ENCODE measurements around the gene BEST3.

The BEST3 gene

DNA sequence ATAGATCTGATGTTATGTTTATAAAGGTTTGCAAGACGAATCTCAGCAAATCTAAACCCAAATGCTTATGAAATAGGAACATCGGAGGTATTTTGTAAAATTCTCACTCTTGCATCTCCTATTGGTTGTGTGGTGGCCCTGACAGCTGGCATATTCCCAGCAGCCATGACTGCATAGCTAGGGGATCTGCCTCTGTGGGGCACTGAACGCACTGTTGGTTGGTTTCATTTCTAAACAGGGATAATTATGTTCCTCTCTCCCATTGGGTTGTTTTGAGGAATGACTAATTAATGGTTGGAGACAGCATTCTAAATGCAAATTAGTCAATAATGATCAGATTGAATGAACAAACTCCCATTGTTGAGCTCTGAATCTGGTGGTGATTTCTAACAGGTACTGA lies 2.7 kb upstream of the BEST3 start:
- ATAC-seq, result no peak
- H3K27ac Mint-ChIP-seq, result no peak overlapping the region

DNA sequence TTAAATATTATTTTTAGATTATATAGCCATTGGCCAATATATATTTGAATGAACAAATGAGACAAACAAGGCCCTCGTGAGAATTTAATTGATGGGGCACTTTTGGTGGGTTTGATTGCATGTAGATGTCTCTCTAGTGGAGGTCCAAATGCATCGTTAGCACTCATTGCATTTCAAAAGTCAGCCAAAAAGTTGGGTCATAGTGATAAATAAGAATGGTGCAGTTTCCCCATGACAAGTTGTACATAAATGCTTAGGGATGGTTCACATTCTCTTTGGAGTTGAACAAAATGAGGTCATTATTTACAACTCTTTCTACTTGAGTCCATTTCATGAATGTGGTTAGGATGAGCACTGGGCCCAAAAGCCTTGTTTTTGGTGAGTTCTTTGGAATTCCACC lies 1.0 kb downstream of the BEST3 start:
- Mint-ChIP-seq H3K9me3 (no peaks in the 10 kb centered on the region), H3K4me3 (no peak overlapping the region), H3K4me1 (no peaks in the 10 kb centered on the region), H3K27me3 (peaks cover 14% of the 10 kb centered on the region), H3K27ac (no peak overlapping the region)
- DNase-seq (no peak), ATAC-seq (no peak)

More for the DNA sequence above, 2.7 kb upstream of the BEST3 start:
- H3K4me3 Mint-ChIP-seq, result no peak overlapping the region
- H3K4me1 Mint-ChIP-seq, result no peaks in the 10 kb centered on the region
- H3K27me3 Mint-ChIP-seq, result peaks cover 22% of the 10 kb centered on the region
- DNase-seq, result no peak
- no peaks in the 10 kb centered on the region for H3K9me3 Mint-ChIP-seq

DNA sequence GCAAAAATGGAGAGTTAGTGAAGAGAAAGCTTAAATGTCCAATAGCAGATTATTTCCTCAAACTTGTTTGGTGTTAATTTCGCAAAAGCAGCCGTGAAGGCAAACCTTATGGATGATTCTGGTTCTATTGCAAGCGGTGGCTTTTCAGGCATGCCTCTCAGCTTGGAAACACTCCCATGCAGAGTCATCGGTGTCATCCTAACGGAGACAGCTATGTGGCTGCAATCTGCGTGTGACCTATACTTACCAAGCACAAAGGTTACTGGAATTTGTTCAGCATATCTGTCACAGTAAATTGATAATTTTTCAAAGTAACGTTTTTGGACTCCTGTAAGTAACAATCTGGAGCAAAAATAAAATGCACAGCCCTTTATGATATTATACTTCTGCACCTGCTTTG lies 5.0 kb downstream of the BEST3 start:
- Mint-ChIP-seq H3K27ac (no peak overlapping the region), H3K4me1 (peaks cover 4% of the 10 kb centered on the region), H3K9me3 (no peaks in the 10 kb centered on the region), H3K27me3 (peaks cover 16% of the 10 kb centered on the region), H3K4me3 (no peak overlapping the region)
- ATAC-seq (no peak), DNase-seq (no peak)

DNA sequence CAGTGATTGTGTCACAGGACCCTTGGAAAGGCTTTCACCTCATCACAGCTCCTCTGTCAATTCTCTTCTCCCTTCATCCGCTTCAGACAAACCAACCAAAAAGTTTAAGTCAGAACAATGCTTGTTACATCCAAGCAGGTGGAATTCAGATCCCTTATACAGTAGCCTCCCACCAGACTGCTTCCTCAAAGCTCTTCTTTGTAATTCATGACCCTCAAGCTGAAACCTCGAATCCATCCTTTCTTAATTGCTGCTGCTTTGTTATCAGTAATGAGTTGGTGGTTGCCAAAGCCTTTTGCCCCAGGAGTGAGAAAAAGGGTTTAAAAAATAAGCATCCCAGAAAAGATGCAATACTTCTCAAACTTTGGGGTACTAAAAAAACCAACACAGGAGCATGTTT lies 9.5 kb downstream of the BEST3 start:
- Mint-ChIP-seq H3K27ac (peak overlapping the region in 1 of 2 donors; percentile 90), H3K4me1 (peaks cover 9% of the 10 kb centered on the region), H3K27me3 (peaks cover 16% of the 10 kb centered on the region), H3K4me3 (no peak overlapping the region), H3K9me3 (no peaks in the 10 kb centered on the region)
- ATAC-seq (no peak), DNase-seq (no peak)

DNA sequence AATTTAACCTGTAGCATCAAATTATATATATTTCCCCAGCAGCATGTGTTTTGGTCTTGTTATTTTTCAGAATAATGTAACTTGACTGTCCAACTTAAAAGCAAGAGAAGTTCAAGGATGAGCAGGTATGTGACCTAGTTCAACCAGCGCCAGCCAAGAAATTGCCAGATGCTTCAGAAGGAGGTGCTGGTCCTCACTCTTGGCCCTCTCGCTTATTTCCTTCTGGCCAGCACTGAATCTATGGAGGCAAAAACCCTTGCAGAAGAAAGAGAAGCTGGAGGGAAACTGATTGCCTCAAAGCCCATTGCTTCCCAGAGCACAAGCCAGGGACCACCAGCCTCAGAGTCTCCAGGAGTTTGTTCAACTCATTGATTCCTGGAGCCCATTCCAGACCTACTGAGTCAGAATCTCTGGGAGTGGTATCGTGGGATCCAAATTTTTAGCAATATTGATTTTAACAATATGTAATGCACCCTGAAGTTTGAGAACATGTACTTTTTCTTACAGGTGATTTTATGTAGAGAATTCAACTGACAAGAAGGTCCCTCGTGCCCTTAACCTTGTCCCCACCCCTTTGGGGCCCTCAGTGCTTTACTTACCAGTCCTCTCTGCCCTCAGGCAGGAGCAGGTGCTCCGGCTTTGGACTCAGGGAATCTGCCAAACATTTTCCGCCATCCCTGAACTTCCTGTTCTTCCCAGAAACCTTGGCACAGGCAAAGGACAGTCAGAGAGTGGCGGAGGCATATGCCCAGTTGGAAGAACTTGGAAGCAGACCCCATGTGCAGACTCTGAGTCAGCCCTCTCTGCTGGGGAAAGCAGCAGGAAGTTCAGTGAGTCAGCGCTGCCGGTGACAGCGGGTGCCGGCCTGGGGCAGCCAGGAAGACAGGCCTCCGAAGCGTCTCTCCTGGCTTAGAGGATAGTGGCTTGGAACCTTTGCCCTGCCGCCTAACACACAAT lies 10.4 kb downstream of the BEST3 start:
- Mint-ChIP-seq H3K27ac (peak overlapping the region in 1 of 2 donors; percentile 64), H3K27me3 (peaks cover 24% of the 10 kb centered on the region), H3K4me1 (peaks cover 9% of the 10 kb centered on the region), H3K9me3 (no peaks in the 10 kb centered on the region), H3K4me3 (no peak overlapping the region)
- peak in 1 of 2 donors; percentile 10 for DNase-seq
- peak; percentile 61 for ATAC-seq

DNA sequence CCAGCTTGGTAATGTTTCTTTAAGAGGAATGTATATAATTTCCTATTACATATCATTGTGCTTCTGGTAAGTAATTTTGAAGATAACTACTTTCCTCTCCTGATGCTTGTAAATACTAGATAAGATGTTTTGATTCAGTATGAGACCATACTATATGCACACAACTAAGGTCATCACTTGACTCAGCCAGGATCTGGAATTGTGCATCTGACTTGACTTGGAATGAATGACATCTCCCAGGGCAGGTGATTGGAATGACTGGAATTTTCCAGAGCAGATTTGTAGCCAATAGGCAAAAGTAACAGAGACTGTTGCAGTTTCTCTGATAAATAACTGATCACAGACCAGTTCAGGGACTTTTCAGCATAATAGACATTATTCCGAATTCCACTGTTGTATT lies 11.1 kb downstream of the BEST3 start:
- ATAC-seq (no peak), DNase-seq (no peak)
- Mint-ChIP-seq H3K9me3 (no peaks in the 10 kb centered on the region), H3K4me1 (peaks cover 9% of the 10 kb centered on the region), H3K4me3 (no peak overlapping the region), H3K27ac (no peak overlapping the region), H3K27me3 (peaks cover 29% of the 10 kb centered on the region)

DNA sequence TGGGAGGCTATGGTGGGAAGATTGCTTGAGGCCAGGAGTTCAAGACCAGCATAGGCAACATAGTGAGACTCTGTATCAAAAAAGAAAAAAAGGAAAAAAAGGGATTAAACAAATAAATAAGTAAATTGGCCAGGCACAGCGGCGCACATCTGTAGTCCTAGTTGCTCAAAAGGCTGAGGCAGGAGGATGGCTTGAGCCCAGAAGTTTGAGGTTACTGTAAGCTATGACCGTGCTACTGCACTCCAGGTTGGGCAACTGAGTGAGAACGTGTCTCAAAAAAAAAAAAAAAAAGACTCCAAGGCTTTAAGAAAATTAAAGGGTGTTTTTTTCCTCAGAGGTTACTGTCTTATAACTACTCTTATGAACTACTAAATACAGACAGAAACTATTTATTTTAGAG lies 11.7 kb downstream of the BEST3 start:
- Mint-ChIP-seq H3K4me3 (no peak overlapping the region), H3K27ac (no peak overlapping the region), H3K27me3 (peaks cover 29% of the 10 kb centered on the region), H3K4me1 (peaks cover 9% of the 10 kb centered on the region), H3K9me3 (no peaks in the 10 kb centered on the region)
- no peak for DNase-seq
- ATAC-seq, result no peak

DNA sequence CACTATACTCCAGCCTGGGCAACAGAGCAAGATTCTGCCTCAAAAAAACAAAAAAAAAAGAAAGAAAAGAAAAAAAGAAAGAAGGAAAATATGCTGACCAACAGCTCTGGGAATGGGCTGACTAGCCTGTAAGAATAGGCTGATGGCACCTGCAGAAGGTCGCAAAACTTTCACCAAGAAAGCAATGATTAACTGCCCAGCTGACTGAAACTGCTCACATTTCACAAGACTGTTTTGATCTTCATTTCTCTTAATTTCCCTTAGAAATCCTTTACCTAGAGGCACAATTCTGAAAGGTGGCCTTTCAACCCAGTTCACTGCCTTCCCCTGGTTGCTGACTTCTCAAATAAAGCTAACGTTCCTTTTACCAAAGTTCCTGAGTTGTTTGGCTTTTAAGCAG lies 12.4 kb downstream of the BEST3 start:
- DNase-seq (no peak), ATAC-seq (no peak)
- Mint-ChIP-seq H3K4me3 (no peak overlapping the region), H3K4me1 (peaks cover 9% of the 10 kb centered on the region), H3K27me3 (peaks cover 23% of the 10 kb centered on the region), H3K27ac (no peak overlapping the region), H3K9me3 (no peaks in the 10 kb centered on the region)

DNA sequence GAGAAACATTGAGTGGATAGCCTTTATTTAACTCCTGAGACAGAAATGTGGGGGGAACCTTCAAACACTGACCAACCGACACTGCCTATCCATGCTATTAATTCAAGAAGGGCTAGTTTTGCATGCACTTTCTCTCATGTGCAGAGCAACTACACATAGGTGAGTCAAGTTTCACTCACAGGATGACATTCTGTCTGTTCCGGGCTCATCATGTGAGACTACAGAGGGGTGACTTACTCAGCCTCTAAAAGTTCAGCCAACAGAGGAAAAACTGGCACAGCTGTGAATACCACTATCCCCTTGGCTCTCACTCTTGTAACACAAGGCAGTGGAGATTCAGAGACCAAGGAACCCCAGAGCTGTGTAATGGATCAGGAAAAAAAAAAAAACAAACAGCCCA lies 13.3 kb downstream of the BEST3 start:
- no peak for DNase-seq
- H3K4me1 Mint-ChIP-seq, result peaks cover 9% of the 10 kb centered on the region
- no peak for ATAC-seq
- no peaks in the 10 kb centered on the region for H3K9me3 Mint-ChIP-seq
- H3K4me3 Mint-ChIP-seq, result no peak overlapping the region
- peaks cover 21% of the 10 kb centered on the region for H3K27me3 Mint-ChIP-seq
- no peak overlapping the region for H3K27ac Mint-ChIP-seq

DNA sequence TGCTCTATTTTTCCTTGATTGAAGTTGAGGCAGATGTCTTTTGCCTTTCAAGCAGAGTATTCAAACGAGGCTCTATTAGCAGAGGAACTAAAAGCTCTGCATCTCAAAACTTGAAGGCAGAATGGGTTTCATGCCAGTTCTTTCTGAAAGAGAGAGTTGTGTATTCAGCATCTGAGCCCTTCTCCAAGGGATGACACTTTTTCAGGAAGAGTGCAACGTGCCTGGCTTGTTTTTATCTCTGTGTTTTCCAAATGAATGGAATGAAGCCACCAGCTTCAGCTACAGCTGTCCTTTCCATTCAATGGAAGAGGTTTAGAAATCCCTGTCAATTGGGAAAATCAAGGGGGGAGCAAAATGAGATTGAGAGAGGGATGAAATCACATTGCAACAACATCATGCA lies 14.6 kb downstream of the BEST3 start:
- no peak overlapping the region for H3K4me3 Mint-ChIP-seq
- H3K27me3 Mint-ChIP-seq, result peaks cover 21% of the 10 kb centered on the region
- H3K9me3 Mint-ChIP-seq, result no peaks in the 10 kb centered on the region
- no peak for ATAC-seq
- DNase-seq, result no peak
- H3K4me1 Mint-ChIP-seq, result peaks cover 8% of the 10 kb centered on the region
- H3K27ac Mint-ChIP-seq, result no peak overlapping the region

DNA sequence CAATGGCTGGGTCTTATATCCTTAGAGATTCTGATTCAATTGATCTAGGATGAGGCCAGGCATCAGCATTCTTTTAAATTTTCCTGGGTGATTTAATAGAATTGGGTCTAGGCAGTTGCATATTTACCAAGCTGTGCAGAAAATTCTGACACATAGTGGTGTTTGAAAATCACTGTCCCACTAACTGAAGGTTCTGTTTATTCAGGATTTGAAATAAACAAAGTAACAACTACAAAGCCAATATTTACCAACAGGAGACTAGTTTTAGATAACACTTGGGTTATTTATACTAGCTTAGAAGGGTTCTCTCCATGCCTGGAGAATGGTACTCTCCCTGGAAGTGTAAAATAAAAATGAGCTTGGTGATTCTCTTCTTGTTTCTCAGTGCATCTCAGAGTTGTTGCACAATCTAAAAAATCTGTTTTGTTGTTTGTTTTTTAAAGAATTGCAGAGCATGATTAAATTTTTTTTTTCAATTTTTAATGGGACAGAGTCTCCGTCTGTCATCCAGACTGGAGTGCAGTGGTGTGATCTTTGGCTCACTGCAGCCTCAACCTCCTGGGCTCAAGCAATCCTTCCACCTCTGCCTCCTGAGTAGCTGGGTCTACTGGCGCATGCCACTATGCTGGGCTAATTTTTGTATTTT lies 16.9 kb downstream of the BEST3 start:
- no peak for DNase-seq
- no peak for ATAC-seq
- H3K4me3 Mint-ChIP-seq, result no peak overlapping the region
- no peaks in the 10 kb centered on the region for H3K9me3 Mint-ChIP-seq
- no peak overlapping the region for H3K27ac Mint-ChIP-seq
- no peaks in the 10 kb centered on the region for H3K4me1 Mint-ChIP-seq
- H3K27me3 Mint-ChIP-seq, result peaks cover 21% of the 10 kb centered on the region

DNA sequence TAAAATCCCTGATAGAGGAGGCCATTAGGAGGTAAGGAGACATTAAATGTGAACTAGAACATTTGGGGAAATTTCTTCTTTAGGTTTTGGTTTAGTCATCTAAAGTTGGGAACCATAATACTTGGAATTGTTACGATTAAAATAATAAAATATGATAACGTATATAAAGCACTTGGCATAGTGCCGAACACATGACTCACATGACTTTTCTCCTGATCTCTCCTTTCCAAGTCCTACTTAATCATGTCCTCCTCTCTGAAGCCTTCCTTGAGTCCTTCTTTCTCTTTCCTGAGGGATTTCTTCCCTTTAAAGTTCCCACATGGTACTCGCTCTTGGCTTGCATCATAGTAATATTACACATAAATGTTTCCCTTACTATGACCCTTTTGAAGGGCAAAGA lies 20.0 kb downstream of the BEST3 start:
- DNase-seq (no peak), ATAC-seq (no peak)
- no peak overlapping the region for H3K4me3 Mint-ChIP-seq
- no peaks in the 10 kb centered on the region for H3K9me3 Mint-ChIP-seq
- no peaks in the 10 kb centered on the region for H3K4me1 Mint-ChIP-seq
- peaks cover 16% of the 10 kb centered on the region for H3K27me3 Mint-ChIP-seq
- H3K27ac Mint-ChIP-seq, result no peak overlapping the region

DNA sequence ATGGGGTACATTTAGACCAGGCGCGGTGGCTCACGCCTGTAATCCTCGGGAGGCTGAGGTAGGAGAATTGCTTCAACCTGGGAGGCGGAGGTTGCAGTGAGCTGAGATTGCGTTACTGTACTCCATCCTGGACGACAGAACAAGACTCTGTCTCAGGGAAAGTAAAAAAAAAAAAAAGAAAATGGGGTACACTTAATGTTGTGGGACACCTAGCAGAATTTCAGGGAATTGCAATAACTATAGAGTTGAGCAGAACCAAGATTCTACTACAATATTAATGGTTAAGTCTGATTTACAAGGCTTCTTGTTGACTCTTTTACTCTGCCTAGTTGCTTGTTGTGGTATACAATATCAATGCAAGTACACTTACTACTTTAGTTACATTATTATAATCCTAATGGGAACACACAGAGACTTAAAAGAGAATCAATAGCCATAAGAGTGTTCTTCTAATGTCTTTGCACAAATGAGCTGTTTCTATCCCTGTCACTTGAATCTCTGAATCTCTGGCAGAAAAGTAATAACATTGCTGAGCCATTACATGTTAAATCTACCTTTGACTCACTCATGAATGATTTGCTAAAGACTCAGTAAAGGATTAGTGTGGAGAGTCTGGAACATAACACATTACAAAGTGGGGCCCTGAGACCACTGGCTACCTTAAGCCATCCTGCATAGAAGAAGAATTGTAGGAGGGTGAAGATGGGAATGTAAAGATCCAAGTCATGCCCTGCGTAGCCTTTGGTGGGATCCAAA lies 22.7 kb downstream of the BEST3 start:
- ATAC-seq, result no peak
- H3K27ac Mint-ChIP-seq, result no peak overlapping the region
- H3K4me3 Mint-ChIP-seq, result no peak overlapping the region
- no peaks in the 10 kb centered on the region for H3K9me3 Mint-ChIP-seq
- H3K27me3 Mint-ChIP-seq, result peaks cover 8% of the 10 kb centered on the region
- no peaks in the 10 kb centered on the region for H3K4me1 Mint-ChIP-seq
- no peak for DNase-seq

DNA sequence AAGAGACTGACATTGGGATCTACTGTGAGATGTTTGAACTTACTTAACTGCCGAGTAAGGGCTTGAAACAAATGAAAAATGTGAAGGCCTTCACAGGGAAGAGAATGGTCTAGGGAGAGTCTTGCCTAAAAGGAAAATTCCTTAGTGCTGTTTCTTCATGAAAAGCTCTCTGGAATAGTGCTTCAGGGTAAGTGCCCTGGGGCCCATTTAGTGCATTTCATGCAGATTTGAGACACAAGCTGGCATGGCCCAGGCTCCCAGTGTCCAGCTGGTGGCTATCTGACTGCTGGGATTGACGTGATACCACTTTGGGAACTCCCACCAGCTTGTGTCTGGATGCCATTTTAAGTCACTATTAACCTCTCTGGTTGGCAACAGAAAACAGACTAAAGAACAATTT lies 26.9 kb downstream of the BEST3 start:
- Mint-ChIP-seq H3K9me3 (no peaks in the 10 kb centered on the region), H3K4me3 (no peak overlapping the region), H3K4me1 (no peaks in the 10 kb centered on the region), H3K27me3 (peaks cover 8% of the 10 kb centered on the region), H3K27ac (no peak overlapping the region)
- no peak for ATAC-seq
- no peak for DNase-seq

DNA sequence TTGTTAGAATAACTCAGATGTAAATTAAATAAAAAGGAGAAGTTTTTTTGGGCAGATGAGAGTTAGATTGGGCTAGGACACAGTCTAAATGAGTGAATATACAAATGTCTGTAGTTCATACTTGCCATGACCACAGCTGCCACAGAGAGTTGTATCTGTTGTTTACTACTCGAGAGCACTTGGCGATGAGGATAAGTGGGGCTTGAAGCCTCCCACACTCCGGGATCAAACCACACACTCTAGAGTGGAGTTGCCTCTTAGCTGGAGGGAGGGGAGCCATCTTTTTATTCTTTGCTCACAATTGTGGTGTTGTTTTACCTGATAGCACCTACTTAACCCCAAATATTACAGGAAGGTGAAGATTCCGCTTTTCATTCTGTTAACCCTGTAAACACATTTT lies 27.5 kb downstream of the BEST3 start:
- H3K4me1 Mint-ChIP-seq, result no peaks in the 10 kb centered on the region
- ATAC-seq (no peak), DNase-seq (no peak)
- H3K4me3 Mint-ChIP-seq, result no peak overlapping the region
- H3K27me3 Mint-ChIP-seq, result peaks cover 2% of the 10 kb centered on the region
- no peaks in the 10 kb centered on the region for H3K9me3 Mint-ChIP-seq
- peak overlapping the region in 1 of 2 donors; percentile 58 for H3K27ac Mint-ChIP-seq

DNA sequence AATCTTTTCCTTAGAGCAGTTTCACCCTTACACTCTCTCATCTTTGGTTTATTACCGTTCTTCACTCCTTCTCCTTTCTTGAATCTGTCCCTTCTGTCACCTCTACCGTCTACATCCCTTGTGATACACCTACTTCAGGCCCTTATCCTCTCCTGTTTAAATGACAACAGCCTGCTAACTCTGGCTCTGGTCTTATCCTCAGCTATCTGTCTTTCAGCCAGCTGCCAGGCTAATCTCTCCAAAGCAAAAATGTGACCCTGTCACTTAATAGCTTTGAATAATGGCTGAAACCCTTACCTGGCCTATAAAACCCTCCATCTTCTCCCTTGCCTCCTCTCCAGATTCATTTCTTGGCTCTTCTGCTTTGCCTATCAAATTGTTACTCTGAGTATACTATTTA lies 32.3 kb downstream of the BEST3 start:
- DNase-seq (no peak), ATAC-seq (no peak)
- H3K27ac Mint-ChIP-seq, result no peak overlapping the region
- no peak overlapping the region for H3K4me3 Mint-ChIP-seq
- no peaks in the 10 kb centered on the region for H3K9me3 Mint-ChIP-seq
- peaks cover 10% of the 10 kb centered on the region for H3K27me3 Mint-ChIP-seq
- no peaks in the 10 kb centered on the region for H3K4me1 Mint-ChIP-seq

All from stimulated activated naive CD8-positive, alpha-beta T cell treated with anti-CD3 and anti-CD28 coated beads, Interleukin-15, amount 100 ng/mL, for 72 hours (primary cell).